Nephron progenitor cell (in vitro differentiated cells): ENCODE measurements around the gene PRDM2.

Source experiments
- DNase-seq: peaks from one replicate; pipeline ENCODE4 v3.0.0; 2021
- H3K27ac Mint-ChIP-seq: 2 replicates; pipeline ENCODE4 v1.8.0; 2021; ENCODE audit warnings: mild to moderate bottlenecking, moderate library complexity, mixed read lengths
- H3K27me3 Mint-ChIP-seq: 2 replicates; pipeline ENCODE4 v1.8.0; 2021; ENCODE audit warnings: mild to moderate bottlenecking, low read depth, mixed read lengths; ENCODE audit not compliant: poor library complexity
- H3K36me3 Mint-ChIP-seq: 2 replicates; pipeline ENCODE4 v1.8.0; 2021; ENCODE audit warnings: low read depth, mixed read lengths
- H3K4me1 Mint-ChIP-seq: 2 replicates; pipeline ENCODE4 v1.8.0; 2021; ENCODE audit warnings: mixed read lengths
- H3K4me3 Mint-ChIP-seq: 2 replicates; pipeline ENCODE4 v1.8.0; 2021; ENCODE audit warnings: mild to moderate bottlenecking, moderate library complexity, mixed read lengths
- H3K9me3 Mint-ChIP-seq: 2 replicates; pipeline ENCODE4 v1.8.0; 2021; ENCODE audit warnings: mild to moderate bottlenecking, moderate library complexity, mixed read lengths
- TF ChIP-seq, protein P1 (sequence below): fragments of 200-600 bp; sonication (generic); IDR thresholded peaks from 2 replicates; pipeline ENCODE4 v1.5.0; 2021; ENCODE audit warnings: antibody characterized with exemption

Gene PRDM2

DNA sequence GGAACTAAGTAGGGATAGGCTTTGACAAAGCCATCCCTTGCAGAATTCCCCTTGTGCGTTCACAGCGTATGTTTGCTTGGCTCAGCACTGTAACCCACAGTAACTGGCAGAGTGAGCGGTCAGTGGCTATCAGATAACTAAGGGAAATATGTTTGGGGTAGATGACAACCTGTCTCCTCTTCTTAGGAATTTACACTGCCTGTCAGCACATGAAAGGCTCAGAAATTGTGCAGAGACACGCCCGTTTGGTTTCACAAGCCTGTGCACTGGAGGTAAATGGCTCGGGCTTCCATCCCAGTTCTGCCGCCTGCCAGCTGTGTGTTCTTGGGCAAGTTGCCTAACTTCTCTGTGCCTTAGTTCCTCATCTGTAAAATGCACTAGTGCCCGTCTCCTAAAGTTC lies 101.2 kb downstream of the PRDM2 start:
- TF ChIP-seq, protein P1, sequence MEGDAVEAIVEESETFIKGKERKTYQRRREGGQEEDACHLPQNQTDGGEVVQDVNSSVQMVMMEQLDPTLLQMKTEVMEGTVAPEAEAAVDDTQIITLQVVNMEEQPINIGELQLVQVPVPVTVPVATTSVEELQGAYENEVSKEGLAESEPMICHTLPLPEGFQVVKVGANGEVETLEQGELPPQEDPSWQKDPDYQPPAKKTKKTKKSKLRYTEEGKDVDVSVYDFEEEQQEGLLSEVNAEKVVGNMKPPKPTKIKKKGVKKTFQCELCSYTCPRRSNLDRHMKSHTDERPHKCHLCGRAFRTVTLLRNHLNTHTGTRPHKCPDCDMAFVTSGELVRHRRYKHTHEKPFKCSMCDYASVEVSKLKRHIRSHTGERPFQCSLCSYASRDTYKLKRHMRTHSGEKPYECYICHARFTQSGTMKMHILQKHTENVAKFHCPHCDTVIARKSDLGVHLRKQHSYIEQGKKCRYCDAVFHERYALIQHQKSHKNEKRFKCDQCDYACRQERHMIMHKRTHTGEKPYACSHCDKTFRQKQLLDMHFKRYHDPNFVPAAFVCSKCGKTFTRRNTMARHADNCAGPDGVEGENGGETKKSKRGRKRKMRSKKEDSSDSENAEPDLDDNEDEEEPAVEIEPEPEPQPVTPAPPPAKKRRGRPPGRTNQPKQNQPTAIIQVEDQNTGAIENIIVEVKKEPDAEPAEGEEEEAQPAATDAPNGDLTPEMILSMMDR, result no peak
- H3K4me1 Mint-ChIP-seq, result peaks cover 35% of the 10 kb centered on the region
- no peak for DNase-seq
- peaks cover under 1% of the 10 kb centered on the region for H3K36me3 Mint-ChIP-seq
- no peak overlapping the region for H3K27ac Mint-ChIP-seq
- H3K4me3 Mint-ChIP-seq, result no peak overlapping the region
- H3K27me3 Mint-ChIP-seq, result peaks cover 7% of the 10 kb centered on the region
- H3K9me3 Mint-ChIP-seq, result no peaks in the 10 kb centered on the region

DNA sequence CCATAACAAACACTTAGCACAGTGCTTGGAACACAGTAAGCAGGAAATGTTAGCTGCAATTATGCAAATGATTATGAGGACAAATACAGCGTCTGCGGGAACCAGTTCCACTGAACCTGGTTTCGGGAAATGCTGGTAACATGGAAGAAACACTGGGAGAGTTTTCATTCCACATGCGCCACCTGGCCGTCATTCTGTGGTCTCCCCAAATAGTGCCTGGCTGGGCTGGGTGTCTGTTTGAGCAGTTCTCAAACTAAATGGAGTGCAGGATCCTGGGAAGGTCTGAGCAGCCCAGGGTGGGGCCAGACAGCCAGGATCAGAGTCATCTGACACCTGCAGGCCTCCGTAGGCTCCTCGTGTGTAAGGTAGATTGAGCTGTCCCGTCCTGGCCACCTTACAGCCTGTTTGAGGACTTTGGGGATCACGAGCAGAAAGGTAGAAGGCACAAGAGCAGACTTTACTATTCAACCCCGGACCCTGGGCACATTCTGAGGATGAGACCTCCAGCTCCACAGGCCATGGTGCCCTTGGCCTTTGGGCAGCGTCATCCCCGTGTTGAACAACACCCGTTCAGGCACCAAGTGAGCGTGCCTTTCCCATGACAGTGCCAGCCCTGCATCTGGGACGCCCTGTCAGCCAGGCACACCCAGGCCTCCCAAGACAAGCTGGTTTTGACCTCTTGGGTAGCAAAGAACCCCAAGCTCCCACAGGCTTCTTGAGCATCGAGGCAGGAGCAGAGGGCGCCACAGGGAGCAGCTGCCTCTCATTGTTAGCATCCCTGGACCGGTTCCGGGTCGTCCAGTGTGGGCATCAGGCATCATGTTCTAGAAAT lies 101.9 kb downstream of the PRDM2 start:
- no peaks in the 10 kb centered on the region for H3K36me3 Mint-ChIP-seq
- H3K27ac Mint-ChIP-seq, result no peak overlapping the region
- H3K27me3 Mint-ChIP-seq, result peaks cover 7% of the 10 kb centered on the region
- no peak overlapping the region for H3K4me3 Mint-ChIP-seq
- TF ChIP-seq, protein P1, result no peak
- H3K4me1 Mint-ChIP-seq, result peaks cover 35% of the 10 kb centered on the region
- no peaks in the 10 kb centered on the region for H3K9me3 Mint-ChIP-seq
- no peak for DNase-seq

DNA sequence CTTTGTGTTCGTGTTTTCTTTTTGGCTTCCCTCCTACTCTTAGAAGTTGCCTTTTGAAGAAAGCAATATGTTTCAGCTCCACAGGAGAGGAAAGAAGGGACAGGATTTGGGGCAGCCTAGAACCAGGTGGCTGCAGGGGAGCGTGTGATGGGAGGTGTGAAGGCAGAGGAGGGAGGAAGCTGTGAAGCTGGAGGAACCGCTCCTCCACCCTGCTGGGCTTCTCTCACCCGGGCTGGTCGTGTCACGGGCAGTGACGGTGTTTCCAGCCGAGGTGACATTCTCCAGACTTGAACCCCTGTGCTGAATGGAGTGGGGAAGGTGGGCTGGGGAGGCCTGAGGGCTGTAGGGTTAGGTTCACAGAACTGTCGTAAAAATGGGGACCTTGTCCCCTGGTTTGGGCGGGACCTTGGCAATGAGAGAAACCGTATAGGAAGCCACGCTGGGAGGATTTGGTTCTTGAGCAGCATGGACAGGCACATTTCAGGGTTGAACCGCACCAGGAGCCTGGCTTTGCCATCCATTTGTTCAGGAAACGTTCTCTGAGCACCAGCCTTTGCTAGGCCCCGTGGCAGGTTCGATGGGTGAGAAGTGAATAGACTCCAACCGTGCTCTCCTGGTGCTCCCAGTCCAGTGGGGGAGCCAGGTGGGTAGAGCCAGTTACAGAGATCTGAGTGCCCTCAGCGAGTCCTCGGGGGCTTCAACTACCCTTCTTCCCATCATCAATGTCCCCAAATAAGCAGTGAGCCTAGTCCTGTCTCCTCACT lies 103.0 kb downstream of the PRDM2 start:
- no peaks in the 10 kb centered on the region for H3K36me3 Mint-ChIP-seq
- H3K4me1 Mint-ChIP-seq, result peaks cover 35% of the 10 kb centered on the region
- H3K9me3 Mint-ChIP-seq, result no peaks in the 10 kb centered on the region
- DNase-seq, result no peak
- H3K27me3 Mint-ChIP-seq, result peaks cover 7% of the 10 kb centered on the region
- no peak overlapping the region for H3K4me3 Mint-ChIP-seq
- H3K27ac Mint-ChIP-seq, result peak overlapping the region; percentile 15
- TF ChIP-seq, protein P1, result no peak

DNA sequence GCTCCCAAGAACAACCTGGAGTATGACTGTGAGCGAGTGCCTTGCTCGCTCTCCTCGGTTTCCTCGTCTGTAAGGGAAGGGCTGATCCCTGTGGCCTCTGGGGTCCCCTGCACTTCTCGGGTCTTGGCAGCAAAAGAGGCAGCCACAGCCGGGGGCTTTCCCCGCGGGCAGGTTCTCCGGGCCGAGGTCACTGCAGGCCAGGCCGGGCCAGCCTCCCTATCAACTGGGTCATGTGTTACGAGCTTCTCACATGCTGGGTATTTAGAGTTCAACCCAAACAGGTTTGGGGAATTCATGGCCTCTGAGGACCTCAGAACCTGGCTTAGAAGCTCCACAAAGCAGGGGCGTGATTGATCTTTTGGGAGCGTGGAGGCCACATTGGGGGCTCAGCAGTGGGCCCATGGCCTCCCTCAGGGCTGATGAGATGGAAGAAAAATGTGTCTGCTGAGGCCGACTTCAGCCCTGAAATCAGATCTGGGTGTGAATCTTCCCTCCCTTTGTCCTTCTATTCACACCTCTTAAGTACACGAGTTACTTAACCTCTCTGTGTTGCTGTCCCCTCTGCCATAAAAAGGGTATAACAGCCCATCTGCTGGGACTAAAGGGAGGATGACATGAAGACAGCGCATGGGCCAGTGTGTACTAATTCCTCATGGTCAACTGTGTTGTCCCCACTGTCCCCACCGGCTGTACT lies 103.7 kb downstream of the PRDM2 start:
- no peak overlapping the region for H3K27ac Mint-ChIP-seq
- no peak for DNase-seq
- H3K4me1 Mint-ChIP-seq, result peaks cover 34% of the 10 kb centered on the region
- H3K27me3 Mint-ChIP-seq, result peaks cover 10% of the 10 kb centered on the region
- TF ChIP-seq, protein P1, result no peak
- H3K36me3 Mint-ChIP-seq, result no peaks in the 10 kb centered on the region
- H3K9me3 Mint-ChIP-seq, result no peaks in the 10 kb centered on the region
- H3K4me3 Mint-ChIP-seq, result no peak overlapping the region

DNA sequence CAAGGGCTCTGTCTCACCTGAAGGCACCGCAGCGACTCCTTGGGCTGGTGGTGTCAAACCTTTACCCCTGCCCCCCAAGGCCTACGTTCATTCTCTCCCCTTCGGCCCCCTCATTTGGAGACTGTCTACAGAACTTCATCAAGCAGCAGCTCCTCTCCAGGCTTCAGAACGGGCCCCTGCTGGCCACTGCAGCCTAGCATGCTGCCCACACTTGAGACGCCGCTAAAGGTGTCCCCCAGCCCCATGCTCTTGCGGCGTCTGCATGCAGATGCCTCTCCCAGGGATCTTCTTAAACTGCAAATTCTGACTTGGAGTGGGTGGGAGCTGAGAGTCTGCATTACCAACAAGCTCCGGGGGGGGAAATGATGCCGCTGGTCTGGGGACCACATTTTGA lies 104.2 kb downstream of the PRDM2 start:
- Mint-ChIP-seq H3K27me3 (peaks cover 10% of the 10 kb centered on the region), H3K27ac (no peak overlapping the region), H3K9me3 (no peaks in the 10 kb centered on the region), H3K4me1 (peaks cover 37% of the 10 kb centered on the region), H3K36me3 (no peaks in the 10 kb centered on the region), H3K4me3 (no peak overlapping the region)
- no peak for DNase-seq
- TF ChIP-seq, protein P1, result no peak
